Activated naive CD4-positive, alpha-beta T cell treated with anti-CD3 and anti-CD28 coated beads, Interleukin-2, amount 50 U/mL, for 24 hours (primary cell): ENCODE results near the gene RIOK3.
A peak's percentile ranks its signal among the peaks of the same experiment; 100 is the strongest.
"Not testable (repeated sequence)": the region's sequence is repeated elsewhere in the genome, so short reads cannot be mapped to it uniquely, and the experiment has no call there.

Experiments
- H3K27ac Mint-ChIP-seq: one replicate; pipeline ENCODE4 v1.8.0; 2021; ENCODE audit warnings: mild to moderate bottlenecking, mixed read lengths
- H3K27me3 Mint-ChIP-seq: one replicate; pipeline ENCODE4 v1.8.0; 2021; ENCODE audit warnings: mixed read lengths
- H3K36me3 Mint-ChIP-seq: one replicate; pipeline ENCODE4 v1.8.0; 2021; ENCODE audit warnings: mixed read lengths
- H3K4me1 Mint-ChIP-seq: one replicate; pipeline ENCODE4 v1.8.0; 2021; ENCODE audit warnings: mixed read lengths
- H3K4me3 Mint-ChIP-seq: one replicate; pipeline ENCODE4 v1.8.0; 2021; ENCODE audit warnings: mild to moderate bottlenecking, mixed read lengths
- H3K9me3 Mint-ChIP-seq: one replicate; pipeline ENCODE4 v1.8.0; 2021; ENCODE audit warnings: mixed read lengths

RIOK3 gene

DNA sequence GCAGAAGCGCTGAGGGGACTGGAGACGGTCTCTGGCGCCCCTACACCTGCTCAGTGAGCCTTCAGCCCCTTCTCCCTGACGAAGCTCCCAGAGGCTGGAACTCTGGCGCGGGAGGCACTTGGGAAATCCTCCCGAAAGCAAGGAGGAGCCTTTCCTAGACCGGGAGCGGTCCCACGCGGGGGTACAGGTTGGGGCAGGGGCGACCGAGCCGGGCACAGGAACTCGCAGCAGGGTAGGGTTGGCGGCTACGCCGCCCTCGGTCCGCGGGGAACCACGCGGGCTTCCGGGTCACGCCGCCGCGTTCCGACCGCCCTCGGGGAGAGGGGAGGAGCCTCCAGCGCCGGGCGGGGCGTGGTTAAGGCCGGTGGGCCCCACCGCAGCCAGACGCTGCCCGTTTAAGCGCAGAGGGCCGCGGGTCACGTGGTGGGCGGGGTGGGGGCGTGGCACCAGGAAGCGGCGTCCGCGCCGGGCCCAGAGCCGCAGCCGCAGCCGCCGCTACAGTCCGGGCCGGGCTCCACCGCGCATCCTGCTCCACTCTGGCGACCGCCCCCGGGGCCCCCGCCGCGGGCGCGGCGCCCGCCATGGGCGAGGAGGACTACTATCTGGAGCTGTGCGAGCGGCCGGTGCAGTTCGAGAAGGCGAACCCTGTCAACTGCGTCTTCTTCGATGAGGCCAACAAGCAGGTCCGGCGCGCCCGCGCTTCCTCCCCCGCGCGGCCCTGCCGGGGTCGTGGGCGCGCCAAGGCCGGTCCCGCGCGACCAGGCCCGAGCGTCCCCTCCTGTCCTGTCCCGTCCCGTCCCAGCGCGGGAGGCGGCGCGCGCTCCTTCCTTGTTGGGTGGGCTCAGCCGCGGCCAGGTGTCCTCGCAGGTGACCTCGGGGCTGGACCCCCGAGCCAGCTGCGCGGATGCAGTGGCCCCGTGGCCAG, 50.2 kb downstream of the RIOK3 start, which contains the start of gene RMC1:
TSS of gene RMC1 (plus strand) at position 474 of the 925 bp plus-strand sequence. CDS start at position 582, 108 bp downstream.
- H3K36me3 Mint-ChIP-seq = peaks cover 3% of the 10 kb centered on the region
- H3K4me1 Mint-ChIP-seq = peaks cover 57% of the 10 kb centered on the region
- H3K27me3 Mint-ChIP-seq = no peaks in the 10 kb centered on the region
- no peaks in the 10 kb centered on the region for H3K9me3 Mint-ChIP-seq
- peak within 1 kb of the TSS; percentile 95 for H3K4me3 Mint-ChIP-seq
- H3K27ac Mint-ChIP-seq = peak within 1 kb of the TSS; percentile 92

DNA sequence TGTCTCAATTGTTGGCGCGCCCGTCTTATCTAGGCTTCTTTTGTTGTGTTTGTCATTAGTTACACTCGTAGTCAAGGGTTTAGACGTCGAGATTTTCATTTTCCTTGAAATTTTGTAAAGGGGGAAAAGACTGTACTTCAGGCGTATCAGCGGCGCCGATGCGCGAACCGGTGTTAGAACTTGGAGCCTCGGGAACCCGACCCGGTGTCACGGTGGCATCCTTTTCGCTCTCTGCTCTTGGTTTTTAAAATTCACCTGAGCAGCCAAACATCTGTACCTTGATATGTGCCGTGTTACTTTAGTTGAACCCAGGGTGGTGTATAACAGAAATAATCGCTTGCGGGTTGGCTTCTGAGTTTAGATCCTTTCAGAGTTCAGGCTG, 50.9 kb downstream of the RIOK3 start:
- H3K4me3 Mint-ChIP-seq = peak overlapping the region; percentile 95
- H3K4me1 Mint-ChIP-seq = peaks cover 56% of the 10 kb centered on the region
- no peaks in the 10 kb centered on the region for H3K27me3 Mint-ChIP-seq
- peak overlapping the region; percentile 88 for H3K27ac Mint-ChIP-seq
- H3K9me3 Mint-ChIP-seq = no peaks in the 10 kb centered on the region
- H3K36me3 Mint-ChIP-seq = peaks cover 5% of the 10 kb centered on the region

DNA sequence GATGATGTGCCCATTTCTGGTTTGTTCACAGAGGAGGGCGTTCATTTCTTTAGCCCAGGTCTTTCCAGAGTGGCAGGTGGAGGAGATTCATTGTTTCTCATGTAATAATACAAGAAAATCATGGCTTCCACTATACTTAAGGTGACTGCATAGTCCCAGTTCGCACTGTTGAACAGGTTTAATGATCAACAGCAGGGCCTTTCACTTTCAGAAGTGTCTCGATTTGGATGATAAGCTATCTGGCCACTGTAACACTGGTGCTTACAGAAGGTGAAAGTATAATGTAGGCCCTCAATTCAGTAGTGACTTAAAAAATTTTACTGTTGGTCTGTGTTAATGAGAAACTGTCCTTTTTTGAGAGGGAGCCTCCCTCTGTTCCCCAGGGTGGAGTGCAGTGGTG, 51.6 kb downstream of the RIOK3 start:
- Mint-ChIP-seq H3K4me3 (peak overlapping the region; percentile 95), H3K36me3 (peaks cover 5% of the 10 kb centered on the region), H3K27ac (peak overlapping the region; percentile 48), H3K9me3 (no peaks in the 10 kb centered on the region), H3K4me1 (peaks cover 50% of the 10 kb centered on the region), H3K27me3 (no peaks in the 10 kb centered on the region)

GRCh38 chr18:23506393-23506792, 53.3 kb downstream of the RIOK3 start:
- H3K4me3 Mint-ChIP-seq = no peak overlapping the region
- H3K4me1 Mint-ChIP-seq = peaks cover 50% of the 10 kb centered on the region
- H3K27me3 Mint-ChIP-seq = no peaks in the 10 kb centered on the region
- H3K27ac Mint-ChIP-seq = no peak overlapping the region
- peaks cover 14% of the 10 kb centered on the region for H3K36me3 Mint-ChIP-seq
- H3K9me3 Mint-ChIP-seq = no peaks in the 10 kb centered on the region

GRCh38 chr18:23510923-23511322, 57.8 kb downstream of the RIOK3 start:
- not testable (repeated sequence) for H3K4me3 Mint-ChIP-seq, H3K9me3 Mint-ChIP-seq, H3K27me3 Mint-ChIP-seq, H3K27ac Mint-ChIP-seq
- Mint-ChIP-seq H3K4me1 (peaks cover 43% of the 10 kb centered on the region), H3K36me3 (peaks cover 13% of the 10 kb centered on the region)

- not testable (repeated sequence) for H3K27me3 Mint-ChIP-seq, H3K4me3 Mint-ChIP-seq, H3K9me3 Mint-ChIP-seq
- Mint-ChIP-seq H3K4me1 (peaks cover 37% of the 10 kb centered on the region), H3K36me3 (peaks cover 15% of the 10 kb centered on the region), H3K27ac (peak overlapping the region; percentile 23)
Observed at GRCh38 chr18:23512216-23512615, 59.1 kb downstream of the RIOK3 start.

- Mint-ChIP-seq H3K36me3 (peaks cover 15% of the 10 kb centered on the region), H3K27me3 (no peaks in the 10 kb centered on the region), H3K27ac (peak overlapping the region; percentile 82), H3K9me3 (no peaks in the 10 kb centered on the region), H3K4me1 (peaks cover 33% of the 10 kb centered on the region), H3K4me3 (no peak overlapping the region)
Observed at GRCh38 chr18:23512641-23513040, 59.6 kb downstream of the RIOK3 start.

DNA sequence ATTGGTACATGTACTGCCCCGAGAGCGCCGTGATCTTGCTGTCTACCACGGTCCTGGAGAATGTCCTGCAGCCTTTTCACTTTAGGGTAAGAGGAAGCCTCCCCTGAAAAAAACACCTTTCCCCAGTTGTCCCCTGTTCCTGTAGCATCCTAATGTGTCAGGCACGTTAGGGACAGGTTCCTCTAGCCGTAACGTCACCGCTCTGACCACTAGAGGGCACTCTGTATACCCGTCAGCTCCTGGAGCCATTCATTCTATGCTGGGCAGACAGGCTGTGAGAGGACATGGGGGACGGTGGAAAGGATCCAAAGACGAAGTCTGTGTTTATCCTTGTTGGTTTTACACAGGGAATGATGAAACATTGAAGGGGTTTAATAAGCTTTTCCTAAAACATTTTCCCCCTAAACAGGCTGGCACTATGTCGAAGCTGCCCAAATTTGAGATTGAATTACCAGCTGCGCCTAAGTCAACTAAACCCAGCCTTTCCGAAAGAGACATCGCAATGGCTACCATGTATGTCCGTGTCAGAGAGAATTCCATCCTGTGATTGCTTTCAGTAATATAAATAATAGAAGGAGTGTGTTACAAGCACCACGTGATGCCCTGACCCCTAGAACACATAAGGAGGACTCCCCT, 62.9 kb downstream of the RIOK3 start:
- H3K27me3 Mint-ChIP-seq = no peaks in the 10 kb centered on the region
- H3K27ac Mint-ChIP-seq = peak overlapping the region; percentile 6
- H3K4me3 Mint-ChIP-seq = no peak overlapping the region
- peaks cover 9% of the 10 kb centered on the region for H3K36me3 Mint-ChIP-seq
- no peaks in the 10 kb centered on the region for H3K9me3 Mint-ChIP-seq
- H3K4me1 Mint-ChIP-seq = peaks cover 24% of the 10 kb centered on the region

- H3K4me3 Mint-ChIP-seq = no peak overlapping the region
- H3K27me3 Mint-ChIP-seq = no peaks in the 10 kb centered on the region
- H3K27ac Mint-ChIP-seq = no peak overlapping the region
- peaks cover 6% of the 10 kb centered on the region for H3K4me1 Mint-ChIP-seq
- H3K9me3 Mint-ChIP-seq = no peaks in the 10 kb centered on the region
- H3K36me3 Mint-ChIP-seq = peaks cover 15% of the 10 kb centered on the region
Observed at GRCh38 chr18:23519734-23520133, 66.6 kb downstream of the RIOK3 start.

- H3K4me1 Mint-ChIP-seq = no peaks in the 10 kb centered on the region
- peaks cover 13% of the 10 kb centered on the region for H3K36me3 Mint-ChIP-seq
- H3K27ac Mint-ChIP-seq = no peak overlapping the region
Observed at GRCh38 chr18:23521271-23521670, 68.2 kb downstream of the RIOK3 start.

DNA sequence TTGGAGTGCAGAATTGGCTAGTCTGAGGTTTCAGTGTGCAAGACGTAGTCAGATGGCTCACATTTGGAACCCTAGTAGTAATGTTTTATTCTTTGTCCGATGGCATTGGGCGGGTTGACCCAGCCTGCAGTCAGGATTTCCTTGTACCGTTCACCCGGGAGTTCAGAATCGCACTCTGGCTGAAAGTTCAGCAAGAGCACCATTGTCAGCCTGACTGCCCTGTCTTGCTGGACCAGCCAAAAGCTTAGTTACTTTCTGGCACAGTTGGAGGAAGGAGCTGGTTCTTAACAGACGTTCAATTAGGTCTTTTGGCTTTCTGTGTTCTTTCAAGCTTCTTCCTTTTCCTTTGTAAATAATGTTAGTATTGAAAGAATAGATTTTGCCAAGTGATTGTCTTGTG, 68.8 kb downstream of the RIOK3 start:
- H3K4me3 Mint-ChIP-seq = no peak overlapping the region
- peak overlapping the region; percentile 35 for H3K27ac Mint-ChIP-seq
- no peaks in the 10 kb centered on the region for H3K9me3 Mint-ChIP-seq
- H3K36me3 Mint-ChIP-seq = peaks cover 13% of the 10 kb centered on the region
- no peaks in the 10 kb centered on the region for H3K27me3 Mint-ChIP-seq
- H3K4me1 Mint-ChIP-seq = no peaks in the 10 kb centered on the region

More at GRCh38 chr18:23521271-23521670, 68.2 kb downstream of the RIOK3 start:
- no peaks in the 10 kb centered on the region for H3K27me3 Mint-ChIP-seq
- H3K4me3 Mint-ChIP-seq = no peak overlapping the region
- no peaks in the 10 kb centered on the region for H3K9me3 Mint-ChIP-seq

GRCh38 chr18:23523429-23524212, 70.5 kb downstream of the RIOK3 start:
- H3K36me3 Mint-ChIP-seq = peaks cover 13% of the 10 kb centered on the region
- no peak overlapping the region for H3K4me3 Mint-ChIP-seq
- H3K27ac Mint-ChIP-seq = peak overlapping the region; percentile 4
- no peaks in the 10 kb centered on the region for H3K27me3 Mint-ChIP-seq
- H3K4me1 Mint-ChIP-seq = no peaks in the 10 kb centered on the region
- H3K9me3 Mint-ChIP-seq = no peaks in the 10 kb centered on the region

- Mint-ChIP-seq H3K4me3 (no peak overlapping the region), H3K27me3 (no peaks in the 10 kb centered on the region), H3K9me3 (no peaks in the 10 kb centered on the region), H3K27ac (no peak overlapping the region), H3K36me3 (peaks cover 13% of the 10 kb centered on the region), H3K4me1 (no peaks in the 10 kb centered on the region)
Observed at GRCh38 chr18:23524213-23524707, 71.2 kb downstream of the RIOK3 start.

DNA sequence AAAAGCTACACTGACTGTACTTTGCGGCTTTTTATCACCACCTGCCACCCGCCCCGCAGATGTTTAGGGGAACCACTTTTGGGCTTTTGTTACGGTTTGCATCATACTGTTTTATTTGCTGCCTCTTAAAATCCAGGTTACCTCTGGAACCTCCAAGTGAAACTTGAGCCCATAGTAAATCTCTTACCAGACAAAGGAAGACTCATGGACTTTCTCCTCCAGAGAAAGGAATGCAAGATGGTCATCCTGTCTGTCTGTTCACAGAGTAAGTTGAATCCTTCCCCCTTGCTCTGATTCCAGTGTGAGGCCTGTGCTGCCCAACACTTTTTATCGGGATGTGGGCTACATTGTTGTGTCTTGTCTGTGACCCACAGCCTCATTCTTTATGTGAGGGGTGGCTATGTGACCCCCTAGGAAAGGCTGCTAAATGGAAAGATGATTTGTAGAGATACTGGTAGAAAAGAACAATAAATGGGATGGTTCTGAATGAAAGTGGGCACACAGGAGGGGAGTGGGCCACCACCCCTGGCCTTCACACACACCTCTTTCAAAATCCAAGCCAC, 73.5 kb downstream of the RIOK3 start:
- H3K4me3 Mint-ChIP-seq = no peak overlapping the region
- no peaks in the 10 kb centered on the region for H3K27me3 Mint-ChIP-seq
- no peaks in the 10 kb centered on the region for H3K4me1 Mint-ChIP-seq
- peak overlapping the region; percentile 51 for H3K27ac Mint-ChIP-seq
- H3K36me3 Mint-ChIP-seq = peaks cover 9% of the 10 kb centered on the region
- H3K9me3 Mint-ChIP-seq = no peaks in the 10 kb centered on the region
